NCI-H748 (cell line): ENCODE data around the gene ANO10.
A peak's percentile ranks its signal among the peaks of the same experiment; 100 is the strongest.
"Not testable (repeated sequence)": the region's sequence is repeated elsewhere in the genome, so short reads cannot be mapped to it uniquely, and the experiment has no call there.

Experiments used
- DNase-seq: peaks from one replicate; lab custom pipeline; 2025; ENCODE audit not compliant: unreplicated experiment; lab: John Stamatoyannopoulos, UW

The ANO10 gene

GRCh38 chr3:43629257-43629656, 7.4 kb upstream of the ANO10 start:
- DNase-seq: no peak

DNA sequence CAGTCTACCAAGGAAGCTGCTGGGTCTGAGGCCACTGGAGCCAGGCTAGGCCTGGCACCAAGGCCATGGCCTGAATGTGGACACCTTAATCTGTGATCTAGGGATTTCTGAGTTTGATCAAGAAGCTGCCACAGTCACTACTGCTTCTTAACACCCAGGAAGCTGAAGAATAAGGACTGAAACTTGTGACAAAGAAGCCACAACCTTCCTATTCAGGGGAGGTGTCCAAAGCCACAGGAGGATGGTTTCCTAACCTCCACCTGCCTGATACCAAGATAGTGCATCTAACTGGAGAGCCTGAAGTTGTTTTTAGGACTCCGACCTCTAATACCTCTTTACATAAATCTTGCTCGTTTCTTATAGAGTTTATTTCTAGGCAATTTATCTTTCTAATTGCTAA, 5.5 kb upstream of the ANO10 start:
- no peak for DNase-seq

DNA sequence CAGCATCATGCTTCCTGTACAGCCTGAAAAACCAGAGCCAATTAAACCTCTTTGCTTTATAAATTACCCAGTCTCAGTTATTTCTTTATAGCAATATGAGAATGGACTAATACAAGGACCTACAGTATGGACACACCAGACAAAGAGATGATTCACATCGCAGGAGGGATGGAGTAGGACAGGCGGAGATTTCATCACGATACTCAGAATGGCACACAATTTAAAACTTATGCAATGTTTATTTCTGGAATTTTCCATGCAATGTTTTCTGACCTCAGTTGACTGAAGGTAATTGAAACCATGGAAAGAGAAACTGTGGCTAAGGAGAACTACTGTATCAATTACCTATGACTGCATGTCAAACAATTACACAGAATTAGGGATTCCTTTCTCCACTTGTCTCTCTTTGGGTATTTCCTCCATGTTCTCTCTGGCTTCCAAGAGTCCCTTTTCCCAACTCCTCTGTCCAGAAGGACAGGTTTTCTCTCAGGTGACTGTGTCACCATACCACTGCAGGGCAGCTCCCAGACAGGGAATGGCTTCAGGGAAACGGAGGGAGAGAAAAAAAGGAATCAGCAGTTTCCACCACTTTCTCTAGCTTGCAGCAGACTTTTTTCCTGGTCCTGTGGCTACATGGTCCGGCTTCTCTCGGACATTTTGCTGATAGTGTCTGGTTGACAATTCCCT, 3.0 kb upstream of the ANO10 start:
- no peak for DNase-seq

GRCh38 chr3:43620831-43621655, 768 bp downstream of the ANO10 start:
- DNase-seq: peak; percentile 21

GRCh38 chr3:43619588-43619987, 2.2 kb downstream of the ANO10 start:
- no peak for DNase-seq

- no peak for DNase-seq
These were observed 3.7 kb downstream of the ANO10 start for GRCh38 chr3:43618142-43618541.

- DNase-seq: no peak
These were observed 5.8 kb downstream of the ANO10 start for GRCh38 chr3:43616034-43616433.

DNA sequence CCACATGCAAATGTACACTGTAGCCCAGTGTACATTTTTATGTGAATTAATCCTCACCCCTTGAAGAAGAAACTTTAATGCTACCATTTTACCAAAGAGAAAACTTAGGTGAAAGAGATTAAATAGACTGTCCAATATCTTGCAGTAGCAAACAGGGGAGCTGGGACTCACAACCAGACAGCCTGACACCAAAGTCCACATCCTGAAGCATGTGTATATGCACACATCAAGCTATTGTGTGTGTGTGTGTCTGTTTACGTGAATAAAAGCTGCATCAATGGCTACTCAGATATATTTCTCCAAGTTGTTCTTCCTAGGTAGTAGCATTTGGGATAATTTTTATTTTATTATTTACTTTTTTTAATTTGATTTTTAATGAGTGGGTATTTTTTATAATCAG, 6.7 kb downstream of the ANO10 start:
- DNase-seq: no peak

DNA sequence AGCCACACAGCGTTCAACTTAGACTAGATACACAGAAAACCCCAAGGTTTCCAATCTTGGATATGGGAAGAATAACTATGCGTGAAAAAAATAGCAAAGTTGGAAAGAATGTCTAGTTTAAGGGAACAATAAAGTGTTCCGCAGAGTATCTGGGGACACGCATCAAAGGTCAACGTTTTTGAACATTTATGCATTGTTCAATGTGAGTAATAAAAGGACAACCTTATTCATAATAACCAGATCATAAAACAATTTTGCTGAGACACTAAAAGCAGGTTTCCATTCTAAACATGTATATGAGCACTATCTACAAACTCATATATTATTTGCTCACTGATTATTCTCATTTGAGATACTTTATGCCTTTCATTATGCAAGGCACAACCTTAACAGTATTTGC, 7.8 kb downstream of the ANO10 start:
- no peak for DNase-seq

DNA sequence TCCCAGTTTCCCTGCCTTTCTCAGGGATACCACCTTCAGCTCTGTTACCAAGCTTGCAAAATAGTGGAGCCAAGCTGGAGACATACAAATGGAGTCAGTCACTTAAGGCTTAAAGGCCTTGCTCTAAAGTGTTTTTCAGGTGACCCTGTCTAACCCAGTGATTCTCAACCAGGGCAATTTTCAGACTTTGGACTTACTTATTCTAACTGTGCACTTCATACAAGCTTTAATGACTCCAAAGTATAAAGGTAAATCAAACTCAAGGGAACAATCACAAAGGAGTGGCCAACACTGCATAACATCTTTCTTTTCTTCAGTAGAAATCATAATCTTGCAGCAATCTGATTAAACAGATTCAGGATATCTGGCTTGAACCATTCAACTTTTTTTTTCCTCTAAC, 9.4 kb downstream of the ANO10 start:
- DNase-seq: no peak

- no peak for DNase-seq
These were observed 12.4 kb downstream of the ANO10 start for GRCh38 chr3:43609406-43609805.

DNA sequence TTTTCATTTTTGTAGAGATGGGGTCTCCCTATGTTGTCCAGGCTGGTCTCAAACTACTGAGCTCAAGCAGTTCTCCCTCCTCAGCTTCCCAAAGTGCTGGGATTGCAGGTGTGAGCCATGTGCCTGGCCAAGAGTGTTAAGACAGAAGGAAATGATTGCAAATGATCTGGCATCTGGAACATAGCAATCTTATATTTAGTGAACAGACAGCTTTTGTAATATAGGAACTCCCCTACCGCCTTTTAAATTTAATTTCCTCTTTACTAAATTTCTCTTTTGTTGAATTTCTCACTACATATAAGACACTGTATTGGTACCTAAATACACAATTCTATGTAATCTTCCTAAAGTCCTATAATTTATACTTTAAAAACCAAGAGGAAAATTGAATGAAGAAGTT, 13.1 kb downstream of the ANO10 start:
- no peak for DNase-seq

GRCh38 chr3:43606284-43606683, 15.5 kb downstream of the ANO10 start:
- no peak for DNase-seq

DNA sequence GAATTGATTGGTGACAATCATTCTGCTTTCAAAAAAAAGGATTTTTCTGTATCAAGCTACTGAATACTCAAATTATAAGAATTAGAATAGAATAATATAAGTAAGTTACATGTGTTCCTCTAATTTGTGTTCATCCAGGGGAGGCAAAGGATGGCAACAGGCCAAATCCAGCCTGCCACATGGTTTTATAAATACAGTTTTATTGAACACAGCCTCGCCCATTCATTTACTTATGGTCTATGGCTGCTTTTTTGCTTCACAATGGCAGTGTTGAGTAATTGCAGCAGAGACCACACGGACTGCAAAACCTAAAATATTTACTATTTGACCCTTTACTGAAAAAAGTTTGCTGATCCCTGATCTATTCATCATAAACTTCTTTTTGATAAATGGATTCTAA, 21.9 kb downstream of the ANO10 start:
- DNase-seq: peak; percentile 51

- DNase-seq: no peak
These were observed 23.9 kb downstream of the ANO10 start for GRCh38 chr3:43597961-43598360.

GRCh38 chr3:43596178-43596577, 25.6 kb downstream of the ANO10 start:
- not testable (repeated sequence) for DNase-seq

DNA sequence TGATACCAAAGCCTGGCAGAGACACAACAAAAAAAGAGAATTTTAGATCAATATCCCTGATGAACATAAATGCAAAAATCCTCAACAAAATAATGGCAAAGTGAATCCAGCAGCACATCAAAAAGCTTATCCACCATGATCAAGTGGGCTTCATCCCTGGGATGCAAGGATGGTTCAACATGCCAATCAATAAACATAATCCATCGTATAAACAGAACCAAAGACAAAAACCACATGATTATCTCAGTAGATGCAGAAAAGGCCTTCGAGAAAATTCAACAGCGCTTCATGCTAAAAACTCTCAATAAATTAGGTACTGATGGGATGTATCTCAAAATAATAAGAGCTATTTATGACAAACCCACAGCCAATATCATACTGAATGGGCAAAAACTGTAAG, 26.5 kb downstream of the ANO10 start:
- DNase-seq: not testable (repeated sequence)

GRCh38 chr3:43593588-43593987, 28.2 kb downstream of the ANO10 start:
- DNase-seq: not testable (repeated sequence)

DNA sequence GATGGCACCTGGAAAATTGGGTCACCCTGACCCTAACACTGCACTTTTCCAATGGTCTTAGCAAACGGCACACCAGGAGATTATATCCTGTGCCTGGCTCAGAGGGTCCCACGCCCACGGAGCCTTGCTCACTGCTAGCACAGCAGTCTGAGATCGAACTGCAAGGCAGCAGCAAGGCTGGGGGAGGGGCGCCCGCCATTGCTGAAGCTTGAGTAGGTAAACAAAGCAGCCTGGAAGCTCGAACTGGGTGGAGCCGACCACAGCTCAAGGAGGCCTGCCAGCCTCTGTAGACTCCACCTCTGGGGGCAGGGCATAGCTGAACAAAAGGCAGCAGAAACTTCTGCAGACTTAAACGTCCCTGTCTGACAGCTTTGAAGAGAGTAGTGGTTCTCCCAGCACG, 29.9 kb downstream of the ANO10 start:
- DNase-seq: not testable (repeated sequence)

DNA sequence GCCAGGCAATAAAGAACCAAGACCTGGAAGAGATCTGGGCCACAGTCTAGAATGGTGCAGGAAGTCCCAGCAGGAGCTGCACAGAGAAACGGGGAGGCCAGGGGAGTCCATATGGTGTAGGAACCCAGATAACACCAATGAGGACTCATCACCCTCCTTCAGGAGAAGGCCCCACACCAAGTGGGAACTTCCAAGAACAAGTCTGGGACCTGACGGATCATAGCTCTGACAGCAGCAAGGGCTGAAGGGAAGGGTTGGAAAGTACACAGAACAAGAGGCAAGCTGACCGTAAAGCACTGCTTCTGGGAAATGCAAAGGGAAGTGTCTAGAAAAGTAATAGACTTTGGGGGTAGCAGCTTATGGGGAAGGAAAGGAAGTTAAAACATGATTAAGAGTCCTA, 34.5 kb downstream of the ANO10 start:
- DNase-seq: no peak

DNA sequence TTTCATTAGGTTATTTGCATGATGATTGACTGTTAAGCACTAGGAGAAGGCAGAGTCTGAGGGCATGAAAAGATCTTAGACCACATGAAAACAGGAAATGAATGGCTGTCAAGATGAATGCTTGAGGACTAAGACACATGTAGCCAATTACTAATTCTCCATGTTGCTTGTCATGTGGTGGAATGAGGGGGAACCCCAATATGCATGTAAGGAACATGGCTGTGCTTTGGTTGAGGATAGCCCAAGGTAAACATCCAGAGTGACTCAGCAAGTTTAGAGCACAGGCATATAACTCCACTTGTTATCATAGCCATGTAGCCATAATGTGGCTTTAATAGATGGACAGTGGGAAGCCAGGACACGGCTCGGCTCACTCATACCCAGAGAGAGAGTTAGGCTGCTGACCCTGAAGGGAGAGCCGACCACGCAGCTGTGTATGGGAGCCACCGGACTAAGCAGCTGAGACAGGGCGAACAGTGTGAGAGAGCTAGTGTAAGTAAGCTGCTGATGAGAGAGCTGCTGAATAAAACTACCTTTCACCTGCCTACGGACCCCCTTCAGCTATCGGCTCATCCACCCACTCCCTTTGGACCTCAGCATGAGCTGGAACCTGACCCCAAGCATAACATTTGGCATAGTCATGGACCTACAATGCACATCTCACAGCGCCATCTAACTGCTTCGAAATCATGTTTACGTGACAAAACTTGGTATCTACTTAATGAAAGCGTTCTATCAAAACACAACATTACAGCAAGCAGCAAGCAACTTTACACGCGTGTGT, 37.6 kb downstream of the ANO10 start:
- no peak for DNase-seq

GRCh38 chr3:43583481-43583880, 38.3 kb downstream of the ANO10 start:
- DNase-seq: no peak
